SK-MEL-5 (cell line): ENCODE measurements around the gene PUM2. TPM values are rescaled to one million over a fixed set of nuclear protein-coding genes. Genes with fewer than 3 reads are reported as not detected.

Source experiments
- DNase-seq: peaks from one replicate; pipeline ENCODE4 v3.0.0-alpha.2; 2016; ENCODE audit warnings: low read depth, low spot score
- in situ Hi-C: cut with HindIII; loops from 2 replicates; pipeline ENCODE4 v1.10.0; 2016; ENCODE audit warnings: low sequenced_read_pairs, high pct_unique_total_duplicates, low pct_unique_long_range_greater_than_20kb
- total RNA-seq: library from RNA; depleted of rRNA; stranded (reverse); fragments of >200 nt; shearing (Covaris generic); gene quantifications from 2 replicates; pipeline ENCODE4 v1.2.3, GENCODE V29; 2014

Gene PUM2
- total RNA-seq, 1 experiment from 2014 or later = 36.1 TPM

GRCh38 chr2:20217041-20217970 is 133.3 kb downstream of the PUM2 start:
- in situ Hi-C loops = no loop called here
- no peak for DNase-seq

GRCh38 chr2:20216130-20217025 is 134.3 kb downstream of the PUM2 start:
- in situ Hi-C loops = no loop called here
- DNase-seq = no peak

GRCh38 chr2:20215183-20216040 is 135.2 kb downstream of the PUM2 start:
- in situ Hi-C loops = no loop called here

GRCh38 chr2:20214566-20215182 is 136.0 kb downstream of the PUM2 start:
- in situ Hi-C loops = no loop called here
- DNase-seq = no peak

More at GRCh38 chr2:20215183-20216040, 135.2 kb downstream of the PUM2 start:
- DNase-seq = no peak

GRCh38 chr2:20213651-20214565 is 136.7 kb downstream of the PUM2 start:
- no peak for DNase-seq
- in situ Hi-C loops = no loop called here

GRCh38 chr2:20212871-20213503 is 137.7 kb downstream of the PUM2 start:
- in situ Hi-C loops = no loop called here
- DNase-seq = no peak

GRCh38 chr2:20212459-20212870 is 138.2 kb downstream of the PUM2 start:
- in situ Hi-C loops = no loop called here
- no peak for DNase-seq

- in situ Hi-C loops = no loop called here
- DNase-seq = no peak
These were observed 138.7 kb downstream of the PUM2 start for GRCh38 chr2:20211860-20212458.

GRCh38 chr2:20211420-20211819 is 139.2 kb downstream of the PUM2 start:
- DNase-seq = no peak
- in situ Hi-C loops = no loop called here

GRCh38 chr2:20210462-20210861 is 140.2 kb downstream of the PUM2 start:
- in situ Hi-C loops = no loop called here
- no peak for DNase-seq

GRCh38 chr2:20209373-20210109 is 141.1 kb downstream of the PUM2 start:
- in situ Hi-C loops = no loop called here
- no peak for DNase-seq

GRCh38 chr2:20208476-20208859 is 142.2 kb downstream of the PUM2 start:
- no peak for DNase-seq
- in situ Hi-C loops = no loop called here

GRCh38 chr2:20207051-20207450 is 143.6 kb downstream of the PUM2 start:
- in situ Hi-C loops = no loop called here
- no peak for DNase-seq

- in situ Hi-C loops = no loop called here
- DNase-seq = no peak
These were observed 144.6 kb downstream of the PUM2 start for GRCh38 chr2:20205915-20206524.
